Nephron (organoid): ENCODE results near the gene PDIA4.
"Not testable (repeated sequence)": the region's sequence is repeated elsewhere in the genome, so short reads cannot be mapped to it uniquely, and the experiment has no call there.

ENCODE experiments used
- H3K27ac Mint-ChIP-seq, 3 experiments: 2 replicates each; pipeline ENCODE4 v1.8.0; 2020; ENCODE audit warnings: mixed read lengths in 3 of 3, mild to moderate bottlenecking in 2 of 3, moderate library complexity in 1 of 3
- H3K27me3 Mint-ChIP-seq: 2 replicates; pipeline ENCODE4 v1.8.0; 2021; ENCODE audit warnings: low read depth, mild to moderate bottlenecking, moderate library complexity, mixed read lengths
- H3K36me3 Mint-ChIP-seq: 2 replicates; pipeline ENCODE4 v1.8.0; 2020; ENCODE audit warnings: low read depth, mixed read lengths
- H3K4me1 Mint-ChIP-seq: 2 replicates; pipeline ENCODE4 v1.8.0; 2020; ENCODE audit warnings: mixed read lengths
- H3K4me3 Mint-ChIP-seq, 3 experiments: 2 replicates each; pipeline ENCODE4 v1.8.0; 2020; ENCODE audit warnings: mild to moderate bottlenecking in 3 of 3, mixed read lengths in 3 of 3, moderate library complexity in 2 of 3
- H3K9me3 Mint-ChIP-seq: 2 replicates; pipeline ENCODE4 v1.8.0; 2020; ENCODE audit warnings: mixed read lengths
- CTCF ChIP-seq, 3 experiments: fragments of 200-600 bp; sonication (generic); IDR thresholded peaks; one replicate each; pipeline ENCODE4 v1.5.0; 2021; ENCODE audit warnings: antibody characterized with exemption in 3 of 3; ENCODE audit not compliant: unreplicated experiment in 3 of 3

The PDIA4 gene

GRCh38 chr7:149043936-149044335 is 15.6 kb upstream of the PDIA4 start:
- H3K4me1 Mint-ChIP-seq, result no peaks in the 10 kb centered on the region
- no peak overlapping the region for H3K27ac Mint-ChIP-seq
- H3K9me3 Mint-ChIP-seq, result no peaks in the 10 kb centered on the region
- no peaks in the 10 kb centered on the region for H3K36me3 Mint-ChIP-seq
- H3K4me3 Mint-ChIP-seq, result no peak overlapping the region
- H3K27me3 Mint-ChIP-seq, result peaks cover 7% of the 10 kb centered on the region
- no peak for TF ChIP-seq CTCF (IDR thresholded peaks at IDR 0.05; ENCODE audit: unreplicated experiment in 3 of 3)

DNA sequence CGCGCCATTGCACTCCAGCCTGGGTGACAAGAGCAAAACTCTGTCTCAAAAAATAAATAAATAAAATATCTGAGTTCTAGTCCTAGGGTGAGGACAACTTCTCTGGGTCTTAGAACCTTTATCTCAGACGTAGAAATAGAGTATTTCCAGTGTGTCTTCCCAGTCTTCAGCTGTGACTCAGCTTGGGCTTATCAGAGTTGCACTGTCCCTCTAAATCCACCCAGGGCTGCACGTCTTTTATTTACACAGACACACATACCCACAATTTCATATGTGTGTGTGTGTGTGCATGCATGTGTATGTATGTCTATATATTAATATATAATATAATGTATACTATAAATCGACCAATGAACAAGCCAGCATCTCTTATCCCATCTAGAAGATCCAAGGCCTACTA is 13.0 kb upstream of the PDIA4 start:
- H3K4me1 Mint-ChIP-seq, result no peaks in the 10 kb centered on the region
- peaks cover 11% of the 10 kb centered on the region for H3K9me3 Mint-ChIP-seq
- H3K4me3 Mint-ChIP-seq, result no peak overlapping the region
- TF ChIP-seq CTCF (IDR thresholded peaks at IDR 0.05; ENCODE audit: unreplicated experiment in 3 of 3), result no peak
- H3K36me3 Mint-ChIP-seq, result no peaks in the 10 kb centered on the region
- H3K27ac Mint-ChIP-seq, result no peak overlapping the region
- peaks cover 7% of the 10 kb centered on the region for H3K27me3 Mint-ChIP-seq

DNA sequence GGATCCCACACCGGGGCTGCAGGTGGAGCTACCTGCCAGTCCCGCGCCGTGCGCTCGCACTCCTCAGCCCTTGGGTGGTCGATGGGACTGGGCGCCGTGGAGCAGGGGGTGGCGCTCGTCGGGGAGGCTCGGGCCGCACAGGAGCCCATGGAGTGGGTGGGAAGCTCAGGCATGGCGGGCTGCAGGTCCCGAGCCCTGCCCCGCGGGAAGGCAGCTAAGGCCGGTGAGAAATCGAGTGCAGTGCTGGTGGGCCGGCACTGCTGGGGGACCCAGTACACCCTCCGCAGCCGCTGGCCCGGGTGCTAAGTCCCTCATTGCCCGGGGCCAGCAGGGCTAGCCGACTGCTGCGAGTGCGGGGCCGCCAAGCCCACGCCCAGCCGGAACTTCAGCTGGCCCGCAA is 10.3 kb upstream of the PDIA4 start:
- H3K4me3 Mint-ChIP-seq, H3K36me3 Mint-ChIP-seq, H3K27ac Mint-ChIP-seq: not testable (repeated sequence)

GRCh38 chr7:149036676-149037075 is 8.4 kb upstream of the PDIA4 start:
- H3K4me3 Mint-ChIP-seq, result no peak overlapping the region
- no peaks in the 10 kb centered on the region for H3K4me1 Mint-ChIP-seq
- H3K9me3 Mint-ChIP-seq, result peaks cover 19% of the 10 kb centered on the region
- no peak for TF ChIP-seq CTCF (IDR thresholded peaks at IDR 0.05; ENCODE audit: unreplicated experiment in 3 of 3)
- H3K27ac Mint-ChIP-seq, result no peak overlapping the region
- peaks cover 4% of the 10 kb centered on the region for H3K27me3 Mint-ChIP-seq
- H3K36me3 Mint-ChIP-seq, result no peaks in the 10 kb centered on the region

More for the DNA sequence above, 10.3 kb upstream of the PDIA4 start:
- H3K9me3 Mint-ChIP-seq, result peaks cover 15% of the 10 kb centered on the region
- not testable (repeated sequence) for H3K27me3 Mint-ChIP-seq, H3K4me1 Mint-ChIP-seq

DNA sequence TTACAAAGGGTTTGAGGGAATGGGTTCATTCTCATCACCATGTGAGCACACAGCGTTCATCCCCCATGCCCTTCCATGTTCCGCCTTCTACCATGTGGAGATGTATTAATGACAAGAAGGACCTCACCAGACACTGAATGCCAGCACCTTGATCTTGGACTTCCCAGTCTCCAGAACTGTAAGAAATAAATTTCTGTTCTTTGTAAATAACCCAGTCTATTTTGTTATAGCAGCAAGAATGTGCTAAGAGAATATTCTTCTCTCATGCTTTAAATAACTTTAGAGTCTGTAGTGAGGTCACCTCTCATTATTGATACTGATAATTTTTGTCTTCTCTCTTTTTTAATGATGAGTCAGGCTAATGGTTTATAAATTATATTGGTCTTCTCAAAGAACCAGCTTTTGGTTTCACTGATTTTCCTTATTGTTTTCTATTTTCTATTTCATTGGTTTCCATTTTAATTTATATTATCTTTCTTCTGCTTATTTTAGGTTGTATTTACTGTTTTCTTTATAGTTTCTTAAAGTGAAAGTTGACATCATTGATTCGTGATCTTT is 3.1 kb upstream of the PDIA4 start:
- no peak for TF ChIP-seq CTCF (IDR thresholded peaks at IDR 0.05; ENCODE audit: unreplicated experiment in 3 of 3)
- Mint-ChIP-seq H3K27ac (no peak overlapping the region), H3K9me3 (peaks cover 8% of the 10 kb centered on the region), H3K4me1 (peaks cover 20% of the 10 kb centered on the region), H3K27me3 (peaks cover 3% of the 10 kb centered on the region), H3K36me3 (no peaks in the 10 kb centered on the region), H3K4me3 (peak overlapping the region in 1 of 3 experiments; percentile 3)

- H3K4me1 Mint-ChIP-seq, result peaks cover 27% of the 10 kb centered on the region
- H3K27ac Mint-ChIP-seq, H3K9me3 Mint-ChIP-seq, H3K27me3 Mint-ChIP-seq, H3K4me3 Mint-ChIP-seq, H3K36me3 Mint-ChIP-seq: not testable (repeated sequence)
Measured at GRCh38 chr7:149030439-149030838, 2.1 kb upstream of the PDIA4 start.

DNA sequence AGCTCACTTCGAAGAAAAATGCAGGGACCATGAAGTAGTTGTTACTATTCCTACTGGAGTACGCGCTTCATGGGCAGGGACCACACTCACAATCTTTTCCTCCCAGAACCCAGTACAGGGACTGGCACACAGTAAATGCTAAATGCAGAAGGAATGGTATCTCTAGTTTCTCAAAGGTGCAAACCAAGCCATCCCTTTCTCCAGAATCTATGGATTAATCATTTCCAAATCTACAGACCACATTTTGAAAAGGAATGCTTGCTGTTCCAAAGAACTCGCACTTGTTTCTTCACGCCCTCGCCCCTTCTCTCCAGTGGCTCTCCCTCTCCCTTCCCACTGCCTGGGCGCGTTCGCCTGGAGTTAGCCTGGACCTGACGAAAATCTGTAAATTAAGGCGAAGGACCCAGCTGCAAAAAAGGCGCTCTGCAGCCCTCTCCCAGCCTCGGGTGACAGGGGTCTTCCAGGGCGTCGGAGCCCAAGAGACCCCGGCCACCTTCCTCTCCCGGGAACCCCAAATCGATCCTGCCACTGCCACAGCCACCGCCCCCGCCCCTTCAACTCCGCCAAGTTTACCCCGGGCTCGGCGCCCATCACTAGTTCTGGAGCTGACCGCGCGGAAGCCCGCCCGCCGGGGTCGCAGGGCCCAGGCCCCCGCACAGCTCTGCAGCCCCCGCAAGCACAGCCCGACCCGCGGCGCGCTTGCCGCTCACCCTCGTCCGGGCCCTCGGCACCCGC is 527 bp downstream of the PDIA4 start:
- H3K9me3 Mint-ChIP-seq, result peaks cover 3% of the 10 kb centered on the region
- H3K36me3 Mint-ChIP-seq, result peaks cover 15% of the 10 kb centered on the region
- H3K27me3 Mint-ChIP-seq, result peaks cover 3% of the 10 kb centered on the region
- H3K27ac Mint-ChIP-seq, result peak overlapping the region; percentile 90 to 97 (median 97)
- H3K4me3 Mint-ChIP-seq, result peak overlapping the region; percentile 91 to 98 (median 98)
- H3K4me1 Mint-ChIP-seq, result peaks cover 42% of the 10 kb centered on the region
- TF ChIP-seq CTCF (IDR thresholded peaks at IDR 0.05; ENCODE audit: unreplicated experiment in 3 of 3), result no peak
